ENCODE data around the gene TIMP2.
"Not testable (repeated sequence)": the region's sequence is repeated elsewhere in the genome, so short reads cannot be mapped to it uniquely, and the experiment has no call there.

TIMP2 gene

DNA sequence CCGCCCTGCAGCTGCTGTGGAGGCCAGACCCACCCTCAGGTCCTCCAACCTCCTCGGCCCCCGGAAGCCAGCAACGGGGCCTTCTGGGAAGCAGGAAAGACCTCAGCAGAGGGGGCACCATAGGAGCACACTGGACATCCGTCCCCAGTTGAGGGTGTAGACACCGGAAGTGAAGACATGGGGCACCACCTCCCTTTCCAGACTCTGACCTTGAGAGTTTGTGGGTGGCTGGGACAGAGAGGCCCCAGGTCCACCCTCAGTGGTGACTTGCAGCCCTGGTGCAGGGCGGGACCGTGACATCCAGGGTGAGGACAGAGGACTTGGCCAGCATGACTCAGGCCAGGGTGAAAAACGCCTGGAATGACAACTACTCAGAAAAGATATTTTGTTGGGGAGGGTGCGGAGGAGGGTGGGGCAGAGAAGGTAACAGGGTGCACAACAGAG, 42.1 kb downstream of the TIMP2 start:
- no peaks in the 10 kb centered on the region for H3K27me3 ChIP-seq (ENCODE audit: control insufficient read depth in 1 of 2, insufficient read depth in 2 of 2, low read length in 2 of 2)
- peaks cover 81% of the 10 kb centered on the region for H3K4me1 ChIP-seq (ENCODE audit: insufficient read depth, low read length)
- peak overlapping the region in 1 of 2 donors; percentile 56 for H3K4me3 ChIP-seq (ENCODE audit: low read depth in 1 of 2, low read length in 2 of 2)
- peak overlapping the region; percentile 90 for H3K27ac ChIP-seq (ENCODE audit: low read depth, low read length)
- H3K36me3 ChIP-seq (ENCODE audit: insufficient read depth, low read length) = peaks cover 19% of the 10 kb centered on the region
- H3K9me3 ChIP-seq (ENCODE audit: low read length) = no peaks in the 10 kb centered on the region
- peak overlapping the region; percentile 28 for H3K9ac ChIP-seq (ENCODE audit: low read length)

DNA sequence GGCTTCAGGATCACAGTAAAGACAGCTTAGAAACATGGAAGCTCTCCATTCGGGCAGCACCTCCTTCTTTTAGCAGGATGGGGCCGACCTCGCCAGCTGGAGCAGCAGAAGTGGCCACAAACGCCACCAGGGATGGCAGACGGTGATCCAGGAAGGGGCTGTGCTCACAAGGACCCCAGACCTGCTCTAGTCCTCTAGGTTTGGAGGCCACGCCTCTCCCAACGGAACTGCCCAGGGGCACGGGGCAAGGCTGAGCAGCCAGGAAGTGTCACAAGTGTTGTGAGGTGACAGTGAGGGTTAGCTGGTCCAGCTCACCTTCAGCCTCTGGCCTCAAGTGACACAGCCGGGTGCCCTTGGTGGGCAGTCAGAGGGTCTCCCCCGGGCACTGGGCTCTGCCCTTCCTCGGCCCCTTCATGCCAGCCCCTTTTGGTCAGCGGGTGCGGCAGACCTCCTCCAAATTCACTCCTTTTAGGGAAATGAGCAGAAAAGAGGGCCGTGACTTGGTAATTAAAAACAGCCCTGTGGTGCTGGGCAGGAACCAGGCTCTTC, 42.6 kb downstream of the TIMP2 start:
- peak overlapping the region; percentile 28 for H3K9ac ChIP-seq (ENCODE audit: low read length)
- H3K4me3 ChIP-seq (ENCODE audit: low read depth in 1 of 2, low read length in 2 of 2) = no peak overlapping the region
- H3K27me3 ChIP-seq (ENCODE audit: control insufficient read depth in 1 of 2, insufficient read depth in 2 of 2, low read length in 2 of 2) = no peaks in the 10 kb centered on the region
- H3K27ac ChIP-seq (ENCODE audit: low read depth, low read length) = peak overlapping the region; percentile 90
- H3K9me3 ChIP-seq (ENCODE audit: low read length) = no peaks in the 10 kb centered on the region
- H3K36me3 ChIP-seq (ENCODE audit: insufficient read depth, low read length) = peaks cover 19% of the 10 kb centered on the region
- peaks cover 81% of the 10 kb centered on the region for H3K4me1 ChIP-seq (ENCODE audit: insufficient read depth, low read length)

DNA sequence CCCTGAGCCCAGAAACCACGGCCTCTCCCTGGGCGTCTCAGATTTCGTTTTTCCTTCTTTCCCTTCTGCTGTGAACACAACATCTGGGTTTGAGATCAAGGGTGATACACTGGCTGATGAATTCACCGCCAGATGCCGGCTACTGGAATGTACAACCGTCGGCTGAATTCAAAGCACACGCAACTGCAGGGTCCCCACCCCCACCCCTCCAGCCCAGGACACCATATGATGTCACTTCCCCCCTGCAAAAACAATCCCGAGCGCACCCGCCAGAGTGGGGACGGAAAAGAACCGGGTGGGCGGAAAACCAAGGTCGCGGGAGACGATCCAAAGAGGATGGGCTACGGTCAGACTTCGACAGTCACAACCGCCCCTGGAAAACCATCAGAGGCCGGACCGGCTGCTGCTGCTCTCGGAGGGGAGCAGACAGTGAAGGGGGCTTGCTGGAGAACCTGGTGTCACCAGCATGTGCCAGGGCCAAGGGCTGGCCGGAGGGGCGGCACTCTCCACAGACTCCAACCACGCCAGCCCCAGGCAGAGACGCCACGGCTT, 45.5 kb downstream of the TIMP2 start:
- Histone ChIP-seq H3K27me3 (ENCODE audit: control insufficient read depth in 1 of 2, insufficient read depth in 2 of 2, low read length in 2 of 2) (no peaks in the 10 kb centered on the region), H3K36me3 (ENCODE audit: insufficient read depth, low read length) (peaks cover 6% of the 10 kb centered on the region), H3K4me1 (ENCODE audit: insufficient read depth, low read length) (peaks cover 74% of the 10 kb centered on the region), H3K4me3 (ENCODE audit: low read depth in 1 of 2, low read length in 2 of 2) (peak overlapping the region in 1 of 2 donors; percentile 26), H3K27ac (ENCODE audit: low read depth, low read length) (peak overlapping the region; percentile 50), H3K9me3 (ENCODE audit: low read length) (no peaks in the 10 kb centered on the region), H3K9ac (ENCODE audit: low read length) (peak overlapping the region; percentile 2)

DNA sequence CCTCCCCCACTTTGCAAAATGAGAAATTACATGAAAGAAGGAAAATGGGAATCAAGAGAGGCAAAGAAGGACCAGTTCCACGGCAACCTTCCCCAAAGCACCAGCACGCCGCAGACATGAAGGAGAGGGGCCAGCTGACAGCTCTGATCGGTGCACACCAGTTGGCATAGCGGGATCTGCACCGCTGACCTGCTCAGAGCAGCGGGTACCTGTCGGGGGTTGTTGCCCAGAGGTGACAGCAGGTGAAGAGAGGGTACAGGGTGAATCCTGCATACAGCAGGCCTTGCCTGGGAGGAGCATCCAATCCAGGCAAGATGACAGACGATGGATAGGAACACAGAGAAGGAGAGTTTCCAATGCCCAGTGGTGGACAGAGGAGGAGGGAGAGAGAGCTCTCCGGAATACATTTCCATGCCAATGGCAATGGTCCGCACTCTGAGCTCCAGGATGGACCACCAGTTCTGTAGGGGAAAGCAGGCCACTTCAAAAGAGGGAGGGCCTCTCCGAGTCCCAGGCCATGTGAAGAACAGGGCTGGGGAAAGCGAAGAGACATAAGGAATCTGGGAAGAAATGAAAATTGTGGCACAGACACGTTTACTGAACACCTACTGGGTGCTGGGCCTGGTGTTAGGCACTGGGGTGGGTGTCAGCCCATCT, 46.2 kb downstream of the TIMP2 start:
- no peaks in the 10 kb centered on the region for H3K27me3 ChIP-seq (ENCODE audit: control insufficient read depth in 1 of 2, insufficient read depth in 2 of 2, low read length in 2 of 2)
- no peak overlapping the region for H3K4me3 ChIP-seq (ENCODE audit: low read depth in 1 of 2, low read length in 2 of 2)
- peaks cover 6% of the 10 kb centered on the region for H3K36me3 ChIP-seq (ENCODE audit: insufficient read depth, low read length)
- H3K9me3 ChIP-seq (ENCODE audit: low read length) = no peaks in the 10 kb centered on the region
- peaks cover 71% of the 10 kb centered on the region for H3K4me1 ChIP-seq (ENCODE audit: insufficient read depth, low read length)
- peak overlapping the region; percentile 50 for H3K27ac ChIP-seq (ENCODE audit: low read depth, low read length)
- peak overlapping the region; percentile 2 for H3K9ac ChIP-seq (ENCODE audit: low read length)

DNA sequence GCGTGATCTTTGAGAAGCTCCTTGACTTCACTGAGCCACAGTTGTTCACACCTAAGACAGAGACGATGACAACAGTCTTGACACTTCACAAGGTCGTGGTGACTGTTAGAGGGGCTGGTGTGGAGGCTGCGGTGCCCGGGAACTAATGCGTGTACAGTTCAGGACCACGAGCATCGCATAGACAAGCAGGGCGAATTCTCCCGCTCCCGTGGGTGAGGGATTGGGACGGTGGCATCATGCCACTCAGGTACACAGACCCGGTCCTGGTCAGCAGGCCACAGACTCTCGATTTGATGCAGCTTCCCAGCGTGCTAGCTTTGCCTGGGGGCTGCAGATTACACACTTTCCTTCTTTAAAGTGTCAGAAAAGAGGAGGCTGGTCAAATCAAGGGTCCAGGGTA, 46.9 kb downstream of the TIMP2 start:
- no peak overlapping the region for H3K4me3 ChIP-seq (ENCODE audit: low read depth in 1 of 2, low read length in 2 of 2)
- H3K36me3 ChIP-seq (ENCODE audit: insufficient read depth, low read length) = peaks cover 12% of the 10 kb centered on the region
- H3K9me3 ChIP-seq (ENCODE audit: low read length) = no peaks in the 10 kb centered on the region
- H3K27ac ChIP-seq (ENCODE audit: low read depth, low read length) = no peak overlapping the region
- H3K4me1 ChIP-seq (ENCODE audit: insufficient read depth, low read length) = peaks cover 71% of the 10 kb centered on the region
- H3K27me3 ChIP-seq (ENCODE audit: control insufficient read depth in 1 of 2, insufficient read depth in 2 of 2, low read length in 2 of 2) = no peaks in the 10 kb centered on the region
- no peak overlapping the region for H3K9ac ChIP-seq (ENCODE audit: low read length)

DNA sequence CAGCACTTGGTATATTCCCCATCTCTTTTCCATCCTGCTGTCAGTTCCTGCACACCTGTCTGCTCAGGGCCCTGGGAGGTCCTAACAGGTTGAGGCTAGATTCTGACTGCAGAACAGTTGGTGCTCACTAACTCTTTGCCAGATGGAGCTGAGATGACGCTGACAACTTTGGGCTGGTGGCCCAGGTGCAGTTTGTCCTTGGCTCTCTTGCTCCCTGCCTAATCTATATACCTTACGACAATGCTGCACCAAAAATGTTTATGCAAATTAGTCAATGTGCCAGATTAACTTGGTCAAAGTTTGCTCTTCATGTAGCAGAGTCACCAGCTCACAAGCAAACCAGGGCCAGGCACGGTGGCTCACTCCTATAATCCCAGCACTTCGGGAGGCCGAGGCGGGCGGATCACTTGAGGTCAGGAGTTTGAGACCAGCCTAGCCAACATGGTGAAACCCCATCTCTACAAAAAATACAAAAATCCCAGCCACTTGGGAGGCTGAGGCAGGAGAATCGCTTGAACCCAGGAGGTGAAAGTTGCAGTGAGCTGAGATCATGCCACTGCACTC, 48.2 kb downstream of the TIMP2 start:
- not testable (repeated sequence) for H3K27ac ChIP-seq (ENCODE audit: low read depth, low read length)
- peaks cover 59% of the 10 kb centered on the region for H3K4me1 ChIP-seq (ENCODE audit: insufficient read depth, low read length)

DNA sequence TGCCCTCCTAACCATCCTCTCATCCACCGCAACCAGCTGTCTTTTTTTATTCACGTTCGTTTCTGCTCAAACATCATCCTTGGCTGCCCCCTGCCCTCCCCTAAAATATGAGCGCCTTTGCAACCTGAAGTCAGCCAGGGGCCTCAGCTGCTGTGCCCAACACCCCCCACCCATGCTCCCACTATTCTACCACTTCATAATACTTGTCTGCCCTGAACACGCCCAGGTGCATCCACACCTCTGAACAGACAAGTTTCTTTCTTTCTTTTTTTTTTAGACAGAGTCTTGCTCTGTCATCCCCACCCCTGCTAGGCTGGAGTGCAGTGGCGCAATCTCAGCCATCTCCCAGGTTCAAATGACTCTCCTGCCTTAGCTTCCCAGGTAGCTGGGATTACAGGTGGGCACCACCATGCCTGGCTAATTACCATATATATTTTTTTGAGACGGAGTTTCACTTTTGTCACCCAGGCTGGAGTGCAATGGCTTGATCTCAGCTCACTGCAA, 49.0 kb downstream of the TIMP2 start:
- H3K27ac ChIP-seq (ENCODE audit: low read depth, low read length) = no peak overlapping the region
- H3K27me3 ChIP-seq (ENCODE audit: control insufficient read depth in 1 of 2, insufficient read depth in 2 of 2, low read length in 2 of 2) = no peaks in the 10 kb centered on the region
- H3K9ac ChIP-seq (ENCODE audit: low read length) = no peak overlapping the region
- no peak overlapping the region for H3K4me3 ChIP-seq (ENCODE audit: low read depth in 1 of 2, low read length in 2 of 2)
- peaks cover 53% of the 10 kb centered on the region for H3K4me1 ChIP-seq (ENCODE audit: insufficient read depth, low read length)
- peaks cover 26% of the 10 kb centered on the region for H3K36me3 ChIP-seq (ENCODE audit: insufficient read depth, low read length)
- no peaks in the 10 kb centered on the region for H3K9me3 ChIP-seq (ENCODE audit: low read length)

More for the DNA sequence above, 48.2 kb downstream of the TIMP2 start:
- not testable (repeated sequence) for H3K4me3 ChIP-seq (ENCODE audit: low read depth in 1 of 2, low read length in 2 of 2); H3K9me3 ChIP-seq (ENCODE audit: low read length); H3K27me3 ChIP-seq (ENCODE audit: control insufficient read depth in 1 of 2, insufficient read depth in 2 of 2, low read length in 2 of 2); H3K9ac ChIP-seq (ENCODE audit: low read length)
- H3K36me3 ChIP-seq (ENCODE audit: insufficient read depth, low read length) = peaks cover 24% of the 10 kb centered on the region

DNA sequence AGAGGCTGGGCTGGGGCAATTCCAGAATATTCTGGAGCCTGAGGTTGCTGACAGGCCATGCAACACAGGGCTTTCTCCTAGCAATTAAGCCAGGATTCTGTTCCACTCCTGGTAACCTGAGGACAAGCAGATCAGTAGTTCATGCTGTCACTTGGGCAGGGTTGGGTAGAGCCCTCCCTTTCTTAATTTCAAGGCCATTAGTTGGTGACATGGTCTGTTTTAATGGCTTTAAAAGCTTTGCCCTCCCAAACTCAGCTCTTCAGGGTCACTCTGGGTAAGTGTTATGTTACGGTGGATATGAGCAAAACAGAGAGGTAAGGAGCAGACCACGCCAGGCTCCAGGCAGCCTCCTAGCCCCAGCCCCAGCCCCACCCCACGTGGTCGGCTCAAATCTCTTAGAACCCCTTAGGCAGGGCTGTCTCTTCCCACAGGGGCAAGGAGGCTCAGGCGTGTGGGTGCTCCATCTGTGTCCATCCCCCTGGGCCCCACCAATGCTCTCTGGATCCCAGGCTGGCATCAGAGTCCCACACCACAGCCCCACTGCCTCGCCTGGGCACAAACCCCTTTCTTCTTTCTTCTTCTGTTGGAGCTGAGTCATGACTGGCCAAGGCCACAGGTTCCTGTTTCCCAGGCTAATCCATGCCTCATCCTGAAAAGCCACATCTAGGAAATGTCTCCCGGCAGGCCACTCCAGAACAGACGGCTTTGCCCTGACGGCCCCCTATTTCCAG, 49.7 kb downstream of the TIMP2 start:
- H3K36me3 ChIP-seq (ENCODE audit: insufficient read depth, low read length) = peaks cover 30% of the 10 kb centered on the region
- H3K4me1 ChIP-seq (ENCODE audit: insufficient read depth, low read length) = peaks cover 47% of the 10 kb centered on the region
- H3K27ac ChIP-seq (ENCODE audit: low read depth, low read length) = peak overlapping the region; percentile 13
- H3K27me3 ChIP-seq (ENCODE audit: control insufficient read depth in 1 of 2, insufficient read depth in 2 of 2, low read length in 2 of 2) = no peaks in the 10 kb centered on the region
- H3K9ac ChIP-seq (ENCODE audit: low read length) = no peak overlapping the region
- no peak overlapping the region for H3K4me3 ChIP-seq (ENCODE audit: low read depth in 1 of 2, low read length in 2 of 2)
- no peaks in the 10 kb centered on the region for H3K9me3 ChIP-seq (ENCODE audit: low read length)

DNA sequence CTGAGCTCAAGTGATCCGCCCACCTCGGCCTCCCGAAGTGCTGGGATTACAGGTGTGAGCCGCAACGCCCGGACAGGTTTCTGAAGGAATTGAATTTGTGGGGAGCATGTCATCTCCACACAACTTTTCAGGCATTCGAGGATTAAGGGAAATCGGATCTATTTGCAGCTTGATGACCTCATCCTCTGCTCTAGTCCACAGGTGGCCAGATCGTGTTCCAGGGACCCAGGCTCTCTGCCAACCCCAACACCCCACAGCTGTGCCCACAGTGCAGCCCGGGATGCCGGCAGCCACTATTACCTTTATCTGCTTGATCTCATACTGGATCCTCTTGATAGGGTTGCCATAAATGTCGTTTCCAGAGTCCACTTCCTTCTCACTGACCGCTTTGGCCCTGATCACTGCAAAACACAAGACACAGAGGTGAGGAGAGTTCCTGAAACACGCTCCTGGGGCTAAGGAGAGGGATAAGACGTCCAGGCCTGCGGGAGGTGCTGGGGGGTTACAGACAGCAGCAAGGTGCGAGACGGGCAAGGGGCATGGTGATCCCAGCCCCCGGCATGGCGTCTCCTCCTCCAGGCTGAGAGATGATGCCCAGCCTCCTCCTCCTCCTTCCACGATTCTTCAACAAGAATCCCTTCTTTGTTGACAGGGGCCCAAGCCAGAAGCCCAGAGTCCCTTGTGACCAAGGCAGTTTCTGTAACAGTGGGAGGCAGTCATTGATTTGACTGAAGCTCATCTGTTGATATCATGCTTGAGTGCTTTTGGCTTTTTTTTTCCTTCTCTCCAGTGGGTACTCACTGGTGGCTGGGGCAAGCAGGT, 51.5 kb downstream of the TIMP2 start:
- peaks cover 29% of the 10 kb centered on the region for H3K4me1 ChIP-seq (ENCODE audit: insufficient read depth, low read length)
- no peaks in the 10 kb centered on the region for H3K27me3 ChIP-seq (ENCODE audit: control insufficient read depth in 1 of 2, insufficient read depth in 2 of 2, low read length in 2 of 2)
- H3K9me3 ChIP-seq (ENCODE audit: low read length) = no peaks in the 10 kb centered on the region
- H3K27ac ChIP-seq (ENCODE audit: low read depth, low read length) = no peak overlapping the region
- H3K36me3 ChIP-seq (ENCODE audit: insufficient read depth, low read length) = peaks cover 48% of the 10 kb centered on the region
- H3K9ac ChIP-seq (ENCODE audit: low read length) = no peak overlapping the region
- H3K4me3 ChIP-seq (ENCODE audit: low read depth in 1 of 2, low read length in 2 of 2) = no peak overlapping the region

DNA sequence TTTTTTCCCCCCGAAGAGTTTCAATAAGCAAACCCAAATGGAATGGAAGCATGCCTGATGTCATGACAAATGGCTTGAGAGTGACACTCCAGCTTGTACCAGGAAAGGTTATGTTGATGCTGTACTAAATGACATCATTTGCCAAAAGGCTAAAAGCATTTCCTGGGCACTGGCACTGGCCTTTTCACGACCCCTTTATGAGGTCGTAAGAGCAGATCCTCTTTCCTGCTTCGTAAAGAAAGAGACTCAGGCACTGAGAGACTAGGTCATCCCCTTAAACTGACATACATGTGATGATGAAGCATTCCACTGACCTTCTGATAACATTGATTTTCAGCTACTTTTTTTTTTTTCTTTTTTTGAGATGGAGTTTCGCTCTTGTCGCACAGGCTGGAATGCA, 52.7 kb downstream of the TIMP2 start:
- Histone ChIP-seq H3K9me3 (ENCODE audit: low read length) (no peaks in the 10 kb centered on the region), H3K27ac (ENCODE audit: low read depth, low read length) (no peak overlapping the region), H3K9ac (ENCODE audit: low read length) (no peak overlapping the region), H3K36me3 (ENCODE audit: insufficient read depth, low read length) (peaks cover 56% of the 10 kb centered on the region), H3K27me3 (ENCODE audit: control insufficient read depth in 1 of 2, insufficient read depth in 2 of 2, low read length in 2 of 2) (no peaks in the 10 kb centered on the region), H3K4me3 (ENCODE audit: low read depth in 1 of 2, low read length in 2 of 2) (no peak overlapping the region), H3K4me1 (ENCODE audit: insufficient read depth, low read length) (peaks cover 28% of the 10 kb centered on the region)

Data from muscle layer of colon (tissue), 2 donors.